HL-60 (cell line): ENCODE data around the gene TECR.

Experiments
- DNase-seq, 2 experiments: peaks; one replicate each; pipeline ENCODE4 v3.0.0-alpha.2; 2010 to 2020; ENCODE audit warnings: low read depth in 1 of 2, low spot score in 1 of 2
- H3K27ac ChIP-seq: fragments of 250-450 bp; sonication (Bioruptor Pico); replicated peaks from 2 replicates; pipeline ENCODE4 v1.5.1; 2020; ENCODE audit warnings: mild to moderate bottlenecking, moderate library complexity
- H3K27me3 ChIP-seq: fragments of 250-450 bp; sonication (Bioruptor Pico); 2 replicates; pipeline ENCODE4 v1.5.1; 2021; ENCODE audit warnings: mild to moderate bottlenecking, moderate library complexity; ENCODE audit not compliant: insufficient read depth, poor library complexity, severe bottlenecking
- H3K4me3 ChIP-seq: replicated peaks from 2 replicates; pipeline ENCODE4 v1.5.1; 2011; ENCODE audit warnings: mild to moderate bottlenecking, control low read depth, low read length; ENCODE audit not compliant: insufficient read depth
- GABPA ChIP-seq: IDR thresholded peaks from 2 replicates; pipeline ENCODE4 v1.6.1; 2012; ENCODE audit warnings: low read depth
- POLR2AphosphoS5 ChIP-seq: IDR thresholded peaks from 2 replicates; pipeline ENCODE4 v1.6.1; 2012; ENCODE audit warnings: low read depth
- SPI1 ChIP-seq: IDR thresholded peaks from 2 replicates; pipeline ENCODE4 v1.6.1; 2012; ENCODE audit warnings: low read depth, mild to moderate bottlenecking, borderline replicate concordance
- TF ChIP-seq, protein P1 (sequence below): IDR thresholded peaks from one replicate; pipeline ENCODE4 v1.5.1; 2011; ENCODE audit warnings: low read length, control low read depth, inconsistent platforms; ENCODE audit not compliant: insufficient read depth
- TF ChIP-seq, protein P2 (sequence below): IDR thresholded peaks from 2 replicates; pipeline ENCODE4 v1.6.1; 2012; ENCODE audit warnings: low read depth; ENCODE audit not compliant: insufficient replicate concordance

TECR gene

DNA sequence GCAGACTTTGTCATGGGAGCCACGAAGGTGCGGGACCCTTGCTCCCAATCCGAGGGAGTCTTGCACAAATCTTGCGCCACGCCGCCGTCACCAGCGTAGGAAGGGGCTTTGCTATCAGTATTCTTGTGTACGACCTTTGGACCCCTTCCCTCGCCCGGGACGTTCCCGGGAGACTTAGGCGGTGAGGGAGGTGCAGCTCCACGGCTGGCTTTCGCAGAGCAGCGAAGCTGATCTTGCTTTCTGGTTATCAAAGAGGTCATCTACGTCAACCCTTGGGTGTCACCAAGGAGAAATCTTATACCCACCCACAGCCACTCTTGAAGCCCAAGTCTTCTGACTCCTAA, 583 bp downstream of the TECR start:
- Histone ChIP-seq H3K27ac (peak overlapping the region; percentile 82), H3K4me3 (peak overlapping the region; percentile 77), H3K27me3 (no peaks in the 10 kb centered on the region)
- DNase-seq = no peak
- TF ChIP-seq GABPA = no peak
- TF ChIP-seq, protein P1, sequence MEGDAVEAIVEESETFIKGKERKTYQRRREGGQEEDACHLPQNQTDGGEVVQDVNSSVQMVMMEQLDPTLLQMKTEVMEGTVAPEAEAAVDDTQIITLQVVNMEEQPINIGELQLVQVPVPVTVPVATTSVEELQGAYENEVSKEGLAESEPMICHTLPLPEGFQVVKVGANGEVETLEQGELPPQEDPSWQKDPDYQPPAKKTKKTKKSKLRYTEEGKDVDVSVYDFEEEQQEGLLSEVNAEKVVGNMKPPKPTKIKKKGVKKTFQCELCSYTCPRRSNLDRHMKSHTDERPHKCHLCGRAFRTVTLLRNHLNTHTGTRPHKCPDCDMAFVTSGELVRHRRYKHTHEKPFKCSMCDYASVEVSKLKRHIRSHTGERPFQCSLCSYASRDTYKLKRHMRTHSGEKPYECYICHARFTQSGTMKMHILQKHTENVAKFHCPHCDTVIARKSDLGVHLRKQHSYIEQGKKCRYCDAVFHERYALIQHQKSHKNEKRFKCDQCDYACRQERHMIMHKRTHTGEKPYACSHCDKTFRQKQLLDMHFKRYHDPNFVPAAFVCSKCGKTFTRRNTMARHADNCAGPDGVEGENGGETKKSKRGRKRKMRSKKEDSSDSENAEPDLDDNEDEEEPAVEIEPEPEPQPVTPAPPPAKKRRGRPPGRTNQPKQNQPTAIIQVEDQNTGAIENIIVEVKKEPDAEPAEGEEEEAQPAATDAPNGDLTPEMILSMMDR = no peak
- TF ChIP-seq, protein P2, sequence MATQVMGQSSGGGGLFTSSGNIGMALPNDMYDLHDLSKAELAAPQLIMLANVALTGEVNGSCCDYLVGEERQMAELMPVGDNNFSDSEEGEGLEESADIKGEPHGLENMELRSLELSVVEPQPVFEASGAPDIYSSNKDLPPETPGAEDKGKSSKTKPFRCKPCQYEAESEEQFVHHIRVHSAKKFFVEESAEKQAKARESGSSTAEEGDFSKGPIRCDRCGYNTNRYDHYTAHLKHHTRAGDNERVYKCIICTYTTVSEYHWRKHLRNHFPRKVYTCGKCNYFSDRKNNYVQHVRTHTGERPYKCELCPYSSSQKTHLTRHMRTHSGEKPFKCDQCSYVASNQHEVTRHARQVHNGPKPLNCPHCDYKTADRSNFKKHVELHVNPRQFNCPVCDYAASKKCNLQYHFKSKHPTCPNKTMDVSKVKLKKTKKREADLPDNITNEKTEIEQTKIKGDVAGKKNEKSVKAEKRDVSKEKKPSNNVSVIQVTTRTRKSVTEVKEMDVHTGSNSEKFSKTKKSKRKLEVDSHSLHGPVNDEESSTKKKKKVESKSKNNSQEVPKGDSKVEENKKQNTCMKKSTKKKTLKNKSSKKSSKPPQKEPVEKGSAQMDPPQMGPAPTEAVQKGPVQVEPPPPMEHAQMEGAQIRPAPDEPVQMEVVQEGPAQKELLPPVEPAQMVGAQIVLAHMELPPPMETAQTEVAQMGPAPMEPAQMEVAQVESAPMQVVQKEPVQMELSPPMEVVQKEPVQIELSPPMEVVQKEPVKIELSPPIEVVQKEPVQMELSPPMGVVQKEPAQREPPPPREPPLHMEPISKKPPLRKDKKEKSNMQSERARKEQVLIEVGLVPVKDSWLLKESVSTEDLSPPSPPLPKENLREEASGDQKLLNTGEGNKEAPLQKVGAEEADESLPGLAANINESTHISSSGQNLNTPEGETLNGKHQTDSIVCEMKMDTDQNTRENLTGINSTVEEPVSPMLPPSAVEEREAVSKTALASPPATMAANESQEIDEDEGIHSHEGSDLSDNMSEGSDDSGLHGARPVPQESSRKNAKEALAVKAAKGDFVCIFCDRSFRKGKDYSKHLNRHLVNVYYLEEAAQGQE = no peak
- TF ChIP-seq SPI1 = no peak
- no peak for TF ChIP-seq POLR2AphosphoS5

DNA sequence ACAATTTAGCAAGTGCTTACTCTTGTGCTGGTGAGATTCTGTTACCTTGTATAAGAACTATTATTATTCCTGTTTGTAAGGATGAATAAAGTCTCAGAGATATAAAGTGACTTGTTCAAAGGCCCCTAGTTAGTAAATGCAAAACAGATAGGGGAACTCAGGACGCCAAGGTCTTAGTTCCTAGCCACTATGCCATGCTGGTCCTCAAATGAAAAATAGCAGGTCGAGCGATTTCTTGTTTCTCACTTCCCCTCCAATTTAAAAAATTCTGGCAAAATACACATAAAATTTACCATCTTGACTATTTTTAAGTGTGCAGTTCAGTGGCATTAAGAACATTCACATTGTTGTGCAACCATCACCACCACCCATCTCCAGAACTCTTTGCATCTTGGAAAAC, 1.1 kb downstream of the TECR start:
- peak overlapping the region; percentile 77 for H3K4me3 ChIP-seq
- peak; percentile 9; the same call in 1 of the 2 replicates for TF ChIP-seq SPI1
- TF ChIP-seq, protein P2 = no peak
- TF ChIP-seq, protein P1 = no peak
- H3K27ac ChIP-seq = peak overlapping the region; percentile 82
- H3K27me3 ChIP-seq = no peaks in the 10 kb centered on the region
- no peak for DNase-seq

DNA sequence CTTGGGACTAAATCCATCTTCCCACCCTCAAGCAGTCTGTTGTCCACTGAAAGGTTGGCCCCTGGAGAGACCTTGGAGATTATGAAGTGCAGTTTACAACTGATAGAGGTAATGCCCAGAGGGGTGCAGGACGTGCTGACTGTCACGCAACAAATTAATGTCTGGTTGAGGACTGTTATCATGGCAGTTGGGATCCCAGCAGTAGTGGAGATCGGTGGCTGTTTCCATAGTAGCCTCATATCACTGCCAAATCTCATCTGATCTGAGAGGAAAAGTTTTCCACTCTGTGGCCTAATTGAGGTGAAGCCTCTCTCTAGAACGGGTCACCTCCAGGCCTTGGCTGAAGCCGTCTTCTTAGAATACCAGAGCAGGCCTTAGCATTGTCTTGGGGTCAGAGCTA, 4.1 kb downstream of the TECR start:
- DNase-seq = no peak
- TF ChIP-seq GABPA (no peak), POLR2AphosphoS5 (no peak), SPI1 (no peak)
- TF ChIP-seq, protein P1 = no peak
- TF ChIP-seq, protein P2 = no peak
- no peaks in the 10 kb centered on the region for H3K27me3 ChIP-seq
- H3K4me3 ChIP-seq = no peak overlapping the region
- H3K27ac ChIP-seq = no peak overlapping the region
